ENCODE measurements around the gene FADS1.

Gene FADS1

GRCh38 chr11:61854206-61854895 lies 37.5 kb upstream of the FADS1 start:
- Histone ChIP-seq H3K36me3 (ENCODE audit: control insufficient read depth, insufficient read depth, low read length) (peaks cover 3% of the 10 kb centered on the region), H3K4me1 (ENCODE audit: control insufficient read depth, insufficient read depth, low read length) (no peaks in the 10 kb centered on the region), H3K4me3 (ENCODE audit: low read length) (no peak overlapping the region), H3K27ac (ENCODE audit: low read depth, low read length) (no peak overlapping the region), H3K27me3 (ENCODE audit: control insufficient read depth, insufficient read depth, low read length) (peaks cover 2% of the 10 kb centered on the region), H3K9ac (ENCODE audit: low read length) (no peak overlapping the region)

DNA sequence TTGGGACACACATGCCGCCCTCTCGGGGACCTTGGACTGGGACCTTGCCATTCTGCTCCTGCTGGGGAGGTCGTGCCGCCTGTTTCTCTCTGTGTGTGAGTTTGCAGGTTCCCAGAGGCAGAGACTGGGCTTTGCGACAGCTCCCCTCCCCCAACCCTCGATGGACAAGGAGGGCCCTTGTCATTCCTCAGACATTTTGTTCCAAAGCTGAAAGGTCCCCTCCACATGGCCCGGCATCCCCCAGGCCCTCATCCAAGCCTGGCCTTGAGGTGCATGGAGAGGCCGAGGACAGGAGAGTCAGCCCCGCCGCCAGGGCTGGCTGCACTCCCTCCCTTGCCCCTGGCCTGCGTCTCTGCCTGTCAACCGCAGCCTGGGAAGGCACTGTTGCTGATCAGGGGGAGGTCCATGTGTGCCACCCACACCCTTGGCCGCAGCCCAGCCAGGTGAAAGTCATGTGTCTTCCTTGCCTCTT lies 36.9 kb upstream of the FADS1 start:
- peaks cover 3% of the 10 kb centered on the region for H3K36me3 ChIP-seq (ENCODE audit: control insufficient read depth, insufficient read depth, low read length)
- peaks cover 2% of the 10 kb centered on the region for H3K27me3 ChIP-seq (ENCODE audit: control insufficient read depth, insufficient read depth, low read length)
- no peak overlapping the region for H3K9ac ChIP-seq (ENCODE audit: low read length)
- H3K4me3 ChIP-seq (ENCODE audit: low read length), result no peak overlapping the region
- no peak overlapping the region for H3K27ac ChIP-seq (ENCODE audit: low read depth, low read length)
- no peaks in the 10 kb centered on the region for H3K4me1 ChIP-seq (ENCODE audit: control insufficient read depth, insufficient read depth, low read length)

- H3K27ac ChIP-seq (ENCODE audit: low read depth, low read length), result no peak overlapping the region
These were observed 35.1 kb upstream of the FADS1 start for GRCh38 chr11:61851900-61852295.

GRCh38 chr11:61851113-61851899 lies 34.5 kb upstream of the FADS1 start:
- Histone ChIP-seq H3K36me3 (ENCODE audit: control insufficient read depth, insufficient read depth, low read length) (peaks cover 7% of the 10 kb centered on the region), H3K4me1 (ENCODE audit: control insufficient read depth, insufficient read depth, low read length) (no peaks in the 10 kb centered on the region)

More at GRCh38 chr11:61851900-61852295, 35.1 kb upstream of the FADS1 start:
- no peaks in the 10 kb centered on the region for H3K4me1 ChIP-seq (ENCODE audit: control insufficient read depth, insufficient read depth, low read length)
- no peak overlapping the region for H3K4me3 ChIP-seq (ENCODE audit: low read length)
- H3K36me3 ChIP-seq (ENCODE audit: control insufficient read depth, insufficient read depth, low read length), result peaks cover 7% of the 10 kb centered on the region
- H3K9ac ChIP-seq (ENCODE audit: low read length), result no peak overlapping the region
- H3K27me3 ChIP-seq (ENCODE audit: control insufficient read depth, insufficient read depth, low read length), result peaks cover 2% of the 10 kb centered on the region

GRCh38 chr11:61850687-61851086 lies 33.9 kb upstream of the FADS1 start:
- Histone ChIP-seq H3K9ac (ENCODE audit: low read length) (no peak overlapping the region), H3K36me3 (ENCODE audit: control insufficient read depth, insufficient read depth, low read length) (peaks cover 7% of the 10 kb centered on the region), H3K27ac (ENCODE audit: low read depth, low read length) (no peak overlapping the region), H3K4me3 (ENCODE audit: low read length) (no peak overlapping the region), H3K27me3 (ENCODE audit: control insufficient read depth, insufficient read depth, low read length) (peaks cover 2% of the 10 kb centered on the region), H3K4me1 (ENCODE audit: control insufficient read depth, insufficient read depth, low read length) (no peaks in the 10 kb centered on the region)

More at GRCh38 chr11:61851113-61851899, 34.5 kb upstream of the FADS1 start:
- no peak overlapping the region for H3K27ac ChIP-seq (ENCODE audit: low read depth, low read length)
- H3K27me3 ChIP-seq (ENCODE audit: control insufficient read depth, insufficient read depth, low read length), result peaks cover 2% of the 10 kb centered on the region
- H3K9ac ChIP-seq (ENCODE audit: low read length), result no peak overlapping the region
- H3K4me3 ChIP-seq (ENCODE audit: low read length), result no peak overlapping the region

GRCh38 chr11:61848631-61849030 lies 31.8 kb upstream of the FADS1 start:
- Histone ChIP-seq H3K27me3 (ENCODE audit: control insufficient read depth, insufficient read depth, low read length) (no peaks in the 10 kb centered on the region), H3K4me1 (ENCODE audit: control insufficient read depth, insufficient read depth, low read length) (no peaks in the 10 kb centered on the region), H3K27ac (ENCODE audit: low read depth, low read length) (no peak overlapping the region), H3K9ac (ENCODE audit: low read length) (no peak overlapping the region), H3K36me3 (ENCODE audit: control insufficient read depth, insufficient read depth, low read length) (peaks cover 4% of the 10 kb centered on the region), H3K4me3 (ENCODE audit: low read length) (no peak overlapping the region)

GRCh38 chr11:61847914-61848581 lies 31.2 kb upstream of the FADS1 start:
- Histone ChIP-seq H3K27me3 (ENCODE audit: control insufficient read depth, insufficient read depth, low read length) (no peaks in the 10 kb centered on the region), H3K36me3 (ENCODE audit: control insufficient read depth, insufficient read depth, low read length) (peaks cover 4% of the 10 kb centered on the region), H3K9ac (ENCODE audit: low read length) (no peak overlapping the region), H3K27ac (ENCODE audit: low read depth, low read length) (no peak overlapping the region), H3K4me1 (ENCODE audit: control insufficient read depth, insufficient read depth, low read length) (no peaks in the 10 kb centered on the region), H3K4me3 (ENCODE audit: low read length) (no peak overlapping the region)

GRCh38 chr11:61846362-61847020 lies 29.7 kb upstream of the FADS1 start:
- H3K4me3 ChIP-seq (ENCODE audit: low read length), result no peak overlapping the region
- H3K4me1 ChIP-seq (ENCODE audit: control insufficient read depth, insufficient read depth, low read length), result no peaks in the 10 kb centered on the region
- no peak overlapping the region for H3K27ac ChIP-seq (ENCODE audit: low read depth, low read length)
- H3K27me3 ChIP-seq (ENCODE audit: control insufficient read depth, insufficient read depth, low read length), result no peaks in the 10 kb centered on the region
- H3K9ac ChIP-seq (ENCODE audit: low read length), result no peak overlapping the region
- H3K36me3 ChIP-seq (ENCODE audit: control insufficient read depth, insufficient read depth, low read length), result peaks cover 4% of the 10 kb centered on the region

DNA sequence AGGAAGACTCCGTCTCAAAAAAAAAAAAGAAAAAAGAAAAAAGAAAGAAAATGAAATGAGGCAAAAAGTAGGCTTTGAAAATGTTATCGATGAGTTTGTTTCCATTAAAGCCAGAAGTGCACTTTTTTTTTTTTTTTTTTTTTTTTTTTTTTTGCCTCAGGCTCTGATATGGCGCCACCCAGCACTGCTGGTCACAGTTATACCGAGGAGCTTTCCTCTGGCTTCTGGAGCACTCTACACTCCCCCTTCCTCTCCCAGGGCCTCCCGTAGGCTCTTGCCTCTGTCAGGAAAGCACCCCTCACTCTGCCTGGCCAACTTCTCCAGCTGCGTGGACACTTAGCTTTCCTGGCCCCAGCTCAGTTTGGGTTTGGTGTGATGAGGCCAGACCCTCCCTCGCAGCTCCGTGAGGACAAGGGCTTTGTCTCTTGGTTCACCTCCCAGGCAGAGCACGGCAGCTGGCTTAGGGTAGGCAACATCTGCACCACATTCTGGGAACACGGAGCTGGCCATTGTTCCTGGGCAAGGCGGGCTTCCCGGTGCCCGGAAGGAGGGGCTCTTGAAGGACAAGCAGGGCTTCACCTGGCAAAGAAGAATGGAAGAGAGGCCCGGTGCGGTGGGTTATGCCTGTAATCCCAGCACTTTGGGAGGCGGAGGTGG lies 28.2 kb upstream of the FADS1 start:
- no peak overlapping the region for H3K9ac ChIP-seq (ENCODE audit: low read length)
- H3K27me3 ChIP-seq (ENCODE audit: control insufficient read depth, insufficient read depth, low read length), result no peaks in the 10 kb centered on the region
- H3K27ac ChIP-seq (ENCODE audit: low read depth, low read length), result no peak overlapping the region
- no peak overlapping the region for H3K4me3 ChIP-seq (ENCODE audit: low read length)
- peaks cover 12% of the 10 kb centered on the region for H3K36me3 ChIP-seq (ENCODE audit: control insufficient read depth, insufficient read depth, low read length)
- no peaks in the 10 kb centered on the region for H3K4me1 ChIP-seq (ENCODE audit: control insufficient read depth, insufficient read depth, low read length)

DNA sequence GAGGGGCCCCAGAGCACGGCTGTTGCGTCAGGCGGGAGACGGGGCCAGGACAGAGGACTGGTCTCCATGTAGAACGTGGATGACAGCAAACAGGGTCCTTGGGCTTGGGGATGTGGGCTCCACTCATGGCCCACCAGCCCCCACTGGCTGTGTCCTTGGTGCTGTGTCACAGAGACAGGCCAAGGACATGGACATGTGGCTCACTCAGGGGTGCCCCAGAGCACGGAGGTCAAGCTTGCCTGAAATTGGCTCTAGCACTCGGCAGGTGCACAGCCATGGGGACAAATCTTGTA lies 25.7 kb upstream of the FADS1 start:
- H3K4me3 ChIP-seq (ENCODE audit: low read length), result no peak overlapping the region
- H3K4me1 ChIP-seq (ENCODE audit: control insufficient read depth, insufficient read depth, low read length), result no peaks in the 10 kb centered on the region
- peaks cover 8% of the 10 kb centered on the region for H3K36me3 ChIP-seq (ENCODE audit: control insufficient read depth, insufficient read depth, low read length)
- H3K27me3 ChIP-seq (ENCODE audit: control insufficient read depth, insufficient read depth, low read length), result no peaks in the 10 kb centered on the region
- H3K27ac ChIP-seq (ENCODE audit: low read depth, low read length), result no peak overlapping the region
- no peak overlapping the region for H3K9ac ChIP-seq (ENCODE audit: low read length)

GRCh38 chr11:61841636-61842527 lies 25.1 kb upstream of the FADS1 start:
- peaks cover 8% of the 10 kb centered on the region for H3K36me3 ChIP-seq (ENCODE audit: control insufficient read depth, insufficient read depth, low read length)
- no peak overlapping the region for H3K9ac ChIP-seq (ENCODE audit: low read length)
- no peak overlapping the region for H3K4me3 ChIP-seq (ENCODE audit: low read length)

More at GRCh38 chr11:61841636-61842527, 25.1 kb upstream of the FADS1 start:
- no peaks in the 10 kb centered on the region for H3K4me1 ChIP-seq (ENCODE audit: control insufficient read depth, insufficient read depth, low read length)
- no peak overlapping the region for H3K27ac ChIP-seq (ENCODE audit: low read depth, low read length)
- H3K27me3 ChIP-seq (ENCODE audit: control insufficient read depth, insufficient read depth, low read length), result no peaks in the 10 kb centered on the region
